CD4-positive, alpha-beta T cell (primary cell): ENCODE measurements around the gene ZNF277. TPM values are rescaled to one million over a fixed set of nuclear protein-coding genes. Genes with fewer than 3 reads are reported as not detected.

Experiments
- total RNA-seq, 174 experiments: library from RNA in 2 of 174; stranded (reverse) in 2 of 174; gene quantifications; one replicate each; pipeline ENCODE4 v1.2.3 and lab custom pipeline; 2021 to 2026

Gene ZNF277
- total RNA-seq, 2 experiments from 2014 or later: 21.6 to 22.5 TPM

Other genes starting within 250 kb of the ZNF277 start
- under 1 TPM; 0.31 to 0.38 TPM for gene DOCK4, start 296 bp upstream of the ZNF277 start, total RNA-seq
- 100 to 1,000 TPM; 198 to 205 TPM for gene IFRD1, start 243.8 kb downstream of the ZNF277 start, total RNA-seq